ENCODE measurements around the gene CCDC197.

DNA sequence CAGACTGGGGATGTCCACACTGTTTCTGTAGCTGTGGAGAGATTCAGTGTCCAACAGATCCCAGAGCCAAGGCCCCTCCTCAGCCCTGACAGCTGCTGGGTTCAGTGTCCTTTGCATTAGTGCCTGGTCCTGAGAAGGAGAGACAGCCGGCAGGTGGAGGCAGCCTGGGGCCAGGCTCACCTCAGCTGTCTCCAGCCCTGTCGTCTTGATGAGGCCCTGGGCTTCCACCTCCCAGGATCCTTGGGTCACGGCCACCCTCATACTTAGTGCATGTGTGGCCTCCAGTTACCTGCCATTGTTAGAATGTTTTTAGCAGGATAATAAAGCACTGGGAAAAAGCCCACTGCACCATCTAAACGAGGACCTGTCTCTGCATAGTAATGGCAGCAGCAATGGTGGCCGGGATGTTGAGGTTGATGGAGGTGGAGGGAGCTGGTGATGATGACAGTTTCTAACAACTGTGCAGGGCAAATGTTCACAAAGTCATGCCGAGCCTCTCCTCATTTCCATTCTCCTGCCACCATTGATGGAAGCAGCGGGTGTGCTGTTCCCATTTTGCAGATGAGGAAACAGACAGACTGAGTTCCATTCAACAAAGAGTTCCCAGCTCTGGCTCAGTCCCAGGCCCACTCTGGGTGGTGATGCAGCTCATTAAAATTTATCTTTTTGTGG, 38.4 kb upstream of the CCDC197 start:
- TF ChIP-seq, protein P1, sequence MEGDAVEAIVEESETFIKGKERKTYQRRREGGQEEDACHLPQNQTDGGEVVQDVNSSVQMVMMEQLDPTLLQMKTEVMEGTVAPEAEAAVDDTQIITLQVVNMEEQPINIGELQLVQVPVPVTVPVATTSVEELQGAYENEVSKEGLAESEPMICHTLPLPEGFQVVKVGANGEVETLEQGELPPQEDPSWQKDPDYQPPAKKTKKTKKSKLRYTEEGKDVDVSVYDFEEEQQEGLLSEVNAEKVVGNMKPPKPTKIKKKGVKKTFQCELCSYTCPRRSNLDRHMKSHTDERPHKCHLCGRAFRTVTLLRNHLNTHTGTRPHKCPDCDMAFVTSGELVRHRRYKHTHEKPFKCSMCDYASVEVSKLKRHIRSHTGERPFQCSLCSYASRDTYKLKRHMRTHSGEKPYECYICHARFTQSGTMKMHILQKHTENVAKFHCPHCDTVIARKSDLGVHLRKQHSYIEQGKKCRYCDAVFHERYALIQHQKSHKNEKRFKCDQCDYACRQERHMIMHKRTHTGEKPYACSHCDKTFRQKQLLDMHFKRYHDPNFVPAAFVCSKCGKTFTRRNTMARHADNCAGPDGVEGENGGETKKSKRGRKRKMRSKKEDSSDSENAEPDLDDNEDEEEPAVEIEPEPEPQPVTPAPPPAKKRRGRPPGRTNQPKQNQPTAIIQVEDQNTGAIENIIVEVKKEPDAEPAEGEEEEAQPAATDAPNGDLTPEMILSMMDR (IDR thresholded peaks at IDR 0.05), result no peak
- TF ChIP-seq POLR2A (IDR thresholded peaks at IDR 0.05) (no peak), POLR2AphosphoS5 (IDR thresholded peaks at IDR 0.05) (no peak), EP300 (IDR thresholded peaks at IDR 0.05) (no peak)

Data from stomach (tissue), 4 donors.